Loucy (cell line): ENCODE data around the gene RBM25.

Source experiments
- H2AFZ ChIP-seq: fragments of 200-600 bp; sonication (generic); 2 replicates; pipeline ENCODE4 v1.6.0; 2016; ENCODE audit warnings: antibody characterized with exemption, mild to moderate bottlenecking, low read length, moderate library complexity
- H3F3A ChIP-seq: fragments of 200-600 bp; 2 replicates; pipeline ENCODE4 v1.6.0; 2016; ENCODE audit warnings: antibody characterized with exemption, low read depth, mild to moderate bottlenecking
- H3K27me3 ChIP-seq: fragments of 200-600 bp; sonication (generic); 2 replicates; pipeline ENCODE4 v1.6.1; 2014; ENCODE audit warnings: low read length, mild to moderate bottlenecking; ENCODE audit not compliant: insufficient read depth, poor library complexity, severe bottlenecking
- H3K36me3 ChIP-seq: fragments of 200-600 bp; sonication (generic); 2 replicates; pipeline ENCODE4 v1.6.1; 2016; ENCODE audit warnings: low read length; ENCODE audit not compliant: insufficient read depth
- H3K4me1 ChIP-seq: fragments of 200-600 bp; sonication (generic); 2 replicates; pipeline ENCODE4 v1.5.1; 2014; ENCODE audit warnings: low read length, mild to moderate bottlenecking; ENCODE audit not compliant: insufficient read depth, poor library complexity, severe bottlenecking
- H3K4me2 ChIP-seq: fragments of 200-600 bp; sonication (generic); 2 replicates; pipeline ENCODE4 v1.6.0; 2014; ENCODE audit warnings: antibody characterized with exemption, low read length, low read depth, mild to moderate bottlenecking; ENCODE audit not compliant: poor library complexity, severe bottlenecking
- H3K4me3 ChIP-seq: fragments of 200-600 bp; sonication (generic); 2 replicates; pipeline ENCODE4 v1.5.1; 2014; ENCODE audit warnings: low read length, mild to moderate bottlenecking, mixed read lengths; ENCODE audit not compliant: poor library complexity, severe bottlenecking
- H3K79me2 ChIP-seq: fragments of 200-600 bp; sonication (generic); 2 replicates; pipeline ENCODE4 v1.6.1; 2014; ENCODE audit warnings: low read length; ENCODE audit not compliant: insufficient read depth
- H3K9ac ChIP-seq: fragments of 200-600 bp; sonication (generic); 2 replicates; pipeline ENCODE4 v1.6.0; 2014; ENCODE audit warnings: mild to moderate bottlenecking, low read depth, low read length, moderate library complexity; ENCODE audit not compliant: poor library complexity, severe bottlenecking
- H3K9me2 ChIP-seq: fragments of 200-600 bp; sonication (generic); replicated peaks from 2 replicates; pipeline ENCODE4 v1.6.1; 2016; ENCODE audit warnings: low read depth, low read length, mixed read lengths
- H3K9me3 ChIP-seq: fragments of 200-600 bp; sonication (generic); 2 replicates; pipeline ENCODE4 v1.6.1; 2014; ENCODE audit warnings: mild to moderate bottlenecking, antibody characterized with exemption, low read length, low read depth; ENCODE audit not compliant: insufficient read depth
- H4K20me1 ChIP-seq: fragments of 200-600 bp; sonication (generic); 2 replicates; pipeline ENCODE4 v1.6.0; 2014; ENCODE audit warnings: antibody characterized with exemption, low read length, mild to moderate bottlenecking; ENCODE audit not compliant: insufficient read depth, poor library complexity, severe bottlenecking
- EZH2phosphoT487 ChIP-seq: fragments of 200-600 bp; IDR thresholded peaks from 2 replicates; pipeline ENCODE4 v1.6.1; 2018; ENCODE audit warnings: antibody characterized with exemption, mild to moderate bottlenecking, moderate library complexity, borderline replicate concordance
- TF ChIP-seq, protein P1 (sequence below): fragments of 200-600 bp; sonication (generic); conservative IDR thresholded peaks from 2 replicates; pipeline ENCODE4 v1.5.1; 2014; ENCODE audit warnings: mild to moderate bottlenecking, antibody characterized with exemption, low read length

Gene RBM25

DNA sequence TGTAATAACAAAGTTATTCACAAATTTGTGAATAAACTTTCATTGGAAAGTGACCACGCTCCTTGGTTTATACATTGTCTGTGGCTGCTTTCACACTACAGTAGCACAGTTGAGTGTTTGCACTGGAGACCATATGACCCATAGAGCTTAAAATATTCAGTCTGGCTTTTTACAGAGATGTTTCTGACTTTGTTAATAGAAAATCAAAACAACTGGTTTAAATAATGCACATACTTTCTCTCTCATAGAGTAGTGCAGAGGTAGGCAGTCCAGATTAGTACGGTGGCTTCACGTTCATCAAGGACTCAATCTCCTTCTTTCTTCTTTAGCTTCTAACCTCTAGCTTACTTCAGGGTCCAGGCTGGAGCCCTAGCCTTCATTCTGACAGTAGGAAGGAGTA is 114.2 kb downstream of the RBM25 start:
- no peaks in the 10 kb centered on the region for H3F3A ChIP-seq

DNA sequence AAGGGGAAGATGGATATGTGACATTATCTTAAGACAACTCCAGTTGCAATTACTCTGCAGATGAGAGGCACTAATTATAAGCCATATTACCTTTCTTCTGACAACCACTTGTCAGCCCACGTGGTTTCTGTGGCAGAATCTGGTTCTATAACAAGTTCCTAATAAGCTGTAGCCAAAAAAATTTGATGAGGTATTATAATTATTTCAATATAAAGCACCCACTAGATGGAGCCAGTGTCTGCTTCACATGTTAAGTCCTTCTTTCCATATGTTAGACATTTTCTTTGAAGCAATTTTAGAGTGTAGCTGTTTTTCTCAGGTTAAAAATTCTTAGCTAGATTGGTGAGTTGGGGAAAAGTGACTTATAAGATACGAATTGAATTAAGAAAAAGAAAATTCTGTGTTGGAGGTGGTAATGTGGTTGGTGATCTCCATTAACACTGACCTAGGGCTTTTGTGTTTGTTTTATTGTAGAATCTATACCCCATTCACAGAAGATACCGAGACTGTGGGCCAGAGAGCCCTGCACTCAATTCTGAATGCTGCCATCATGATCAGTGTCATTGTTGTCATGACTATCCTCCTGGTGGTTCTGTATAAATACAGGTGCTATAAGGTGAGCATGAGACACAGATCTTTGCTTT is 114.9 kb downstream of the RBM25 start:
- Histone ChIP-seq H3K79me2 (no peaks in the 10 kb centered on the region), H3K9me2 (no peaks in the 10 kb centered on the region), H3K4me3 (no peak overlapping the region), H3K9me3 (no peaks in the 10 kb centered on the region), H2AFZ (no peak overlapping the region), H3K4me1 (peaks cover 9% of the 10 kb centered on the region), H4K20me1 (no peaks in the 10 kb centered on the region), H3K9ac (no peak overlapping the region), H3K4me2 (no peak overlapping the region), H3K36me3 (peaks cover 56% of the 10 kb centered on the region; the same call in 1 of the 2 replicates), H3F3A (no peaks in the 10 kb centered on the region), H3K27me3 (no peaks in the 10 kb centered on the region)
- TF ChIP-seq EZH2phosphoT487: no peak
- TF ChIP-seq, protein P1, sequence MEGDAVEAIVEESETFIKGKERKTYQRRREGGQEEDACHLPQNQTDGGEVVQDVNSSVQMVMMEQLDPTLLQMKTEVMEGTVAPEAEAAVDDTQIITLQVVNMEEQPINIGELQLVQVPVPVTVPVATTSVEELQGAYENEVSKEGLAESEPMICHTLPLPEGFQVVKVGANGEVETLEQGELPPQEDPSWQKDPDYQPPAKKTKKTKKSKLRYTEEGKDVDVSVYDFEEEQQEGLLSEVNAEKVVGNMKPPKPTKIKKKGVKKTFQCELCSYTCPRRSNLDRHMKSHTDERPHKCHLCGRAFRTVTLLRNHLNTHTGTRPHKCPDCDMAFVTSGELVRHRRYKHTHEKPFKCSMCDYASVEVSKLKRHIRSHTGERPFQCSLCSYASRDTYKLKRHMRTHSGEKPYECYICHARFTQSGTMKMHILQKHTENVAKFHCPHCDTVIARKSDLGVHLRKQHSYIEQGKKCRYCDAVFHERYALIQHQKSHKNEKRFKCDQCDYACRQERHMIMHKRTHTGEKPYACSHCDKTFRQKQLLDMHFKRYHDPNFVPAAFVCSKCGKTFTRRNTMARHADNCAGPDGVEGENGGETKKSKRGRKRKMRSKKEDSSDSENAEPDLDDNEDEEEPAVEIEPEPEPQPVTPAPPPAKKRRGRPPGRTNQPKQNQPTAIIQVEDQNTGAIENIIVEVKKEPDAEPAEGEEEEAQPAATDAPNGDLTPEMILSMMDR: peak; percentile 74

More for the DNA sequence above, 114.2 kb downstream of the RBM25 start:
- peaks cover 9% of the 10 kb centered on the region for H3K4me1 ChIP-seq
- no peaks in the 10 kb centered on the region for H3K9me2 ChIP-seq
- H3K79me2 ChIP-seq: no peaks in the 10 kb centered on the region
- H3K9me3 ChIP-seq: no peaks in the 10 kb centered on the region
- peaks cover 57% of the 10 kb centered on the region; the same call in 1 of the 2 replicates for H3K36me3 ChIP-seq
- no peak for TF ChIP-seq EZH2phosphoT487
- TF ChIP-seq, protein P1: no peak
- no peaks in the 10 kb centered on the region for H3K27me3 ChIP-seq
- H3K4me2 ChIP-seq: no peak overlapping the region
- no peak overlapping the region for H3K4me3 ChIP-seq
- no peak overlapping the region for H3K9ac ChIP-seq
- H2AFZ ChIP-seq: no peak overlapping the region
- H4K20me1 ChIP-seq: no peaks in the 10 kb centered on the region
